ENCODE measurements around the gene SCML1. TPM values are rescaled to one million over a fixed set of nuclear protein-coding genes. Genes with fewer than 3 reads are reported as not detected.

The SCML1 gene
- total RNA-seq, 4 donors from 2014 or later = 3.4 to 12.4 (median 7.8) TPM

DNA sequence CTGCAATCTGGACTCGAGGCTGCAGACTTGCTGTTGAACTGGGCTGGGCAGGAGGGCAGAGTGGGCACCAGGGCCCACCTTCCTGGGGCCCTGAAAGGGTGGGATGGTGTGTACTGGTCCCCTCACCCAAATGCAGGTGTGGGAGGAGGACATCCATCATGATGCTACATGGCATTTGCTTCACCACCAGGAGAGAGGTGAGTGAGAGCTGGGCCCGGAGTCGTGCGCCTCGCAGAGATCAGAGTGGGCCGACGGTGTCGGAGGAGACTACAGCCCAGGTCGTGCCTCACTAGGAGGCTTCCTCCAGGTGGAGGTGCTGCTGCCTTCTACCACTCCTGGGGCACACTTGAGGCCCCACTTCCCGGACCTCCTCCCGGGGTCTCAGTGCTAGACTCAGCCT is 50.3 kb downstream of the SCML1 start:
- no peak for TF ChIP-seq EP300 (IDR thresholded peaks at IDR 0.05)
- TF ChIP-seq, protein P1, sequence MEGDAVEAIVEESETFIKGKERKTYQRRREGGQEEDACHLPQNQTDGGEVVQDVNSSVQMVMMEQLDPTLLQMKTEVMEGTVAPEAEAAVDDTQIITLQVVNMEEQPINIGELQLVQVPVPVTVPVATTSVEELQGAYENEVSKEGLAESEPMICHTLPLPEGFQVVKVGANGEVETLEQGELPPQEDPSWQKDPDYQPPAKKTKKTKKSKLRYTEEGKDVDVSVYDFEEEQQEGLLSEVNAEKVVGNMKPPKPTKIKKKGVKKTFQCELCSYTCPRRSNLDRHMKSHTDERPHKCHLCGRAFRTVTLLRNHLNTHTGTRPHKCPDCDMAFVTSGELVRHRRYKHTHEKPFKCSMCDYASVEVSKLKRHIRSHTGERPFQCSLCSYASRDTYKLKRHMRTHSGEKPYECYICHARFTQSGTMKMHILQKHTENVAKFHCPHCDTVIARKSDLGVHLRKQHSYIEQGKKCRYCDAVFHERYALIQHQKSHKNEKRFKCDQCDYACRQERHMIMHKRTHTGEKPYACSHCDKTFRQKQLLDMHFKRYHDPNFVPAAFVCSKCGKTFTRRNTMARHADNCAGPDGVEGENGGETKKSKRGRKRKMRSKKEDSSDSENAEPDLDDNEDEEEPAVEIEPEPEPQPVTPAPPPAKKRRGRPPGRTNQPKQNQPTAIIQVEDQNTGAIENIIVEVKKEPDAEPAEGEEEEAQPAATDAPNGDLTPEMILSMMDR (IDR thresholded peaks at IDR 0.05) = no peak
- TF ChIP-seq POLR2A (IDR thresholded peaks at IDR 0.05) = no peak
- no peak for TF ChIP-seq POLR2AphosphoS5 (IDR thresholded peaks at IDR 0.05)
- Histone ChIP-seq H3K4me1 (peaks cover 0 to 7% (median 0%) of the 10 kb centered on the region in 3 donors), H3K9me3 (no peaks in the 10 kb centered on the region), H3K36me3 (no peaks in the 10 kb centered on the region), H3K27me3 (no peaks in the 10 kb centered on the region), H3K4me3 (no peak overlapping the region), H3K27ac (no peak overlapping the region)
- 84% methylated on average over 9 of the region's 11 CpGs; no CpG with 5 or more reads in 1 of the 2 donors for WGBS, 2 donors (ENCODE audit: low coverage in 1 of 2)
- ATAC-seq = peak; percentile 19

DNA sequence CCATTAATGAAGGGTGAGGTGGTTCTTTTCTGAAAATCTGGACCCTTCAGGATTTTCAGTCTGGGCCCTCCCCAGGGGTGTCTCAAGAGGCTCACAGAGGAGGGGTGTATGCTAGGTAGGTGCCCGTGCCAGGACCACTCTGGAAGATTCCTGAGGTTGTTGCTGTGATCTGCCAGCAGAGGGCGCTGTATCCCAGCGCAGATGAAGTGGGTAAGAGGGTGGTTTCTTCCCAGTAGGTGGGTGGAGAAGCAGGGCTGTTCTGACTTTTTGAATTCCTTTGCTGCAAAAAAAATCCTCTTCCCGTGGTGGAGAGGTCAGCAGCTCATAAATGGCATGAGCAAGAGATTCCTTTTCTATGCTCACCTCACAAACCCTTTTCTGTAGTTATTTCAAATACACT is 51.1 kb downstream of the SCML1 start:
- Histone ChIP-seq H3K4me3 (no peak overlapping the region), H3K27me3 (no peaks in the 10 kb centered on the region), H3K36me3 (no peaks in the 10 kb centered on the region), H3K27ac (no peak overlapping the region), H3K9me3 (no peaks in the 10 kb centered on the region), H3K4me1 (peaks cover 0 to 7% (median 0%) of the 10 kb centered on the region in 3 donors)
- peak; percentile 61 for ATAC-seq
- no peak for TF ChIP-seq POLR2A (IDR thresholded peaks at IDR 0.05)
- TF ChIP-seq EP300 (IDR thresholded peaks at IDR 0.05) = no peak
- TF ChIP-seq, protein P1 (IDR thresholded peaks at IDR 0.05) = peak; percentile 63 to 79 (median 70)
- TF ChIP-seq POLR2AphosphoS5 (IDR thresholded peaks at IDR 0.05) = no peak
- WGBS, 2 donors (ENCODE audit: low coverage in 1 of 2) = 0 to 6% methylated on average over 1 to 3 of the region's 4 CpGs

DNA sequence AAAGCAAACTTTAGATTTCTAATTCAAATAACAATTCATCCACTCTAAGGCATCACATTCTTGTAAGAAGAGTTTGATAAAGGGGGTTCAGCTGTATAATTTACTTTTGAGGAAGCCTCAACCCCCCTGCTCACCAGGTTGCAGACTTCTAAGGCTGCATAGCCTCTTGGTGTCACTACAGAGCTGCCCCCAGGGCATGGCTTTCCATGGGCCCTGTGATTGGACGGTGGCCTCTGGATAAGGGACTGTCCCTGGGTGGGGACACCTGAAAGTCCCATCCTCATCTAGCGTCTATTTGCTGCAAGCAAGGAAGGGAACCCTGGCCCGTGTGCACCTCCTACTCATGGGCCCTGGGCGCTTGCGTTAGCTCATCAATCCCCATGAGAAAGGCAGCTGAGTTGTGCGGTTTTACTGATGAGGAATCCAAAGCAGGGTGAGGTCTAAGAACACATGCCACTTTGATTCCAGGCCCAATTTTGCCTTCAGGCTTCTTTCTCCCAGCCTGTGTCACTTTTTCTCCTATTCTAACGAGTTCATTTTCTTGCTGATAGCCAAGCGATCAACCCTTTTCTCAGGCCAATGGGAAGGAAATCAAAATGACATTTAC is 51.8 kb downstream of the SCML1 start:
- Histone ChIP-seq H3K27me3 (no peaks in the 10 kb centered on the region), H3K4me3 (no peak overlapping the region), H3K27ac (no peak overlapping the region), H3K4me1 (peaks cover 0 to 7% (median 0%) of the 10 kb centered on the region in 3 donors), H3K9me3 (no peaks in the 10 kb centered on the region), H3K36me3 (no peaks in the 10 kb centered on the region)
- WGBS, 2 donors (ENCODE audit: low coverage in 1 of 2) = 42 to 83% methylated on average over 2 to 7 of the region's 8 CpGs
- no peak for ATAC-seq
- TF ChIP-seq POLR2AphosphoS5 (IDR thresholded peaks at IDR 0.05) = no peak
- no peak for TF ChIP-seq EP300 (IDR thresholded peaks at IDR 0.05)
- TF ChIP-seq POLR2A (IDR thresholded peaks at IDR 0.05) = no peak
- TF ChIP-seq, protein P1 (IDR thresholded peaks at IDR 0.05) = no peak

DNA sequence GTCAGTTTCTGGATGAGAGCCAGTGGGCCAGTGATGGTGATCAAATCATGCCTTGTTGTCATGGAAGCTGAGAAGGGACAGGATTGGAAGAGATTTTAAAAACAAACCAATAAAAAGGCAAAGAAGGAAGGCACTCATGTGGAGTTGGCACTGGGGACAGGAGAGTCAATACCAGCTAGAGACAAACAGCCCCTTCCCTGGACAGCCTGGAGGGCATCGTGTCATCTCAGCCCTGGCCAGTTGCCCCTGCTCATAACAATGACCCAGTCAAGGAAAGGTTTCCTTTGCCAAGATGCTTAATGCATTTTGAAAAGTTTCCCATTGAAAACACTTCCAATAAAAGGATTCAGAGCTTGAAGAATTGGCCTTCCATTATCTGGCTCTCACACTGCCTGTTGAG is 55.5 kb downstream of the SCML1 start:
- Histone ChIP-seq H3K36me3 (no peaks in the 10 kb centered on the region), H3K27me3 (no peaks in the 10 kb centered on the region), H3K4me1 (peaks cover 0 to 7% (median 0%) of the 10 kb centered on the region in 3 donors), H3K9me3 (no peaks in the 10 kb centered on the region), H3K4me3 (no peak overlapping the region), H3K27ac (no peak overlapping the region)
- no peak for TF ChIP-seq POLR2AphosphoS5 (IDR thresholded peaks at IDR 0.05)
- no peak for TF ChIP-seq EP300 (IDR thresholded peaks at IDR 0.05)
- TF ChIP-seq POLR2A (IDR thresholded peaks at IDR 0.05) = no peak
- TF ChIP-seq, protein P1 (IDR thresholded peaks at IDR 0.05) = no peak
- ATAC-seq = no peak
- WGBS, 2 donors (ENCODE audit: low coverage in 1 of 2) = 0 to 67% methylated on average over 1 of the region's 1 CpG

DNA sequence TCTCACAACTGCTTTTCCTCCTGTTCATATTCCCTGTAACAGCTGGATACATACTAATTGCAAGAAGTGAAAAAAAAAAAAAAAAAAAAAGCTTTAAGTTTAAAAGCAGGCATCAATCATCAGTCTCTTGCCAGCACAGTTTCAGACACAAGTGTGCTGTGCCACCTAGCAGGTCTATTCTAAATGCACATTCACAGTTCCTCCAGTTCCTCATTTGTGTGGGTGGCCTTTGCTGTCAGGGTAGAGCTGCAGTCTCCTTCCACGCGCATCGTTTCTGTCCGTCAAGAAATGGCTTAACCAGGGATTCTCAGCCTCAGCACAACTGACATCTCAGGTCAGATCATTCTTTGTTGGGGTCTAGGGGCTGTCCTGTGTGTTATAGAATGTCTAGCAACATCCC is 61.6 kb downstream of the SCML1 start:
- H3K4me1 ChIP-seq = no peaks in the 10 kb centered on the region

More for the DNA sequence above, 61.6 kb downstream of the SCML1 start:
- Histone ChIP-seq H3K36me3 (peaks cover 0 to 15% of the 10 kb centered on the region in 2 donors), H3K27me3 (no peaks in the 10 kb centered on the region), H3K27ac (no peak overlapping the region), H3K9me3 (no peaks in the 10 kb centered on the region), H3K4me3 (no peak overlapping the region)
- WGBS, 2 donors (ENCODE audit: low coverage in 1 of 2) = 100% methylated on average over 4 of the region's 4 CpGs; no CpG with 5 or more reads in 1 of the 2 donors
- TF ChIP-seq POLR2A (IDR thresholded peaks at IDR 0.05) (no peak), POLR2AphosphoS5 (IDR thresholded peaks at IDR 0.05) (no peak), EP300 (IDR thresholded peaks at IDR 0.05) (no peak)
- TF ChIP-seq, protein P1 (IDR thresholded peaks at IDR 0.05) = no peak
- no peak for ATAC-seq
